T-helper 22 cell (primary cell): ENCODE results near the gene TIGD6.
"Not testable (repeated sequence)": the region's sequence is repeated elsewhere in the genome, so short reads cannot be mapped to it uniquely, and the experiment has no call there.

ENCODE experiments used
- DNase-seq: peaks from one replicate; pipeline ENCODE4 v3.0.0-alpha.2; 2020; ENCODE audit warnings: low read depth

TIGD6 gene

GRCh38 chr5:150000256-150000989, at the start of gene TIGD6, which contains the start of gene HMGXB3:
TIGD6 (minus strand) TSS chr5:150000654; CDS start chr5:149996348, 4,306 bp downstream.
HMGXB3 (plus strand) TSS chr5:150000739; CDS start chr5:150004853, 4,114 bp downstream.
- DNase-seq: peak; percentile 67

- DNase-seq: no peak
These were observed 45.6 kb upstream of the TIGD6 start for GRCh38 chr5:150046031-150046430.

GRCh38 chr5:150045549-150045948, 45.1 kb upstream of the TIGD6 start:
- no peak for DNase-seq

GRCh38 chr5:150044712-150045111, 44.3 kb upstream of the TIGD6 start:
- DNase-seq: no peak

- DNase-seq: no peak
These were observed 43.9 kb upstream of the TIGD6 start for GRCh38 chr5:150044329-150044681.

- no peak for DNase-seq
These were observed 43.3 kb upstream of the TIGD6 start for GRCh38 chr5:150043657-150044328.

GRCh38 chr5:150042459-150042858, 42.0 kb upstream of the TIGD6 start:
- no peak for DNase-seq

- no peak for DNase-seq
These were observed 38.1 kb upstream of the TIGD6 start for GRCh38 chr5:150038547-150038946.

- no peak for DNase-seq
These were observed 36.1 kb upstream of the TIGD6 start for GRCh38 chr5:150036513-150036912.

- DNase-seq: no peak
These were observed 34.9 kb upstream of the TIGD6 start for GRCh38 chr5:150035139-150035895.

- no peak for DNase-seq
These were observed 34.2 kb upstream of the TIGD6 start for GRCh38 chr5:150034662-150035061.

- no peak for DNase-seq
These were observed 32.9 kb upstream of the TIGD6 start for GRCh38 chr5:150033334-150033733.

- not testable (repeated sequence) for DNase-seq
These were observed 27.6 kb upstream of the TIGD6 start for GRCh38 chr5:150028047-150028446.

- DNase-seq: no peak
These were observed 26.3 kb upstream of the TIGD6 start for GRCh38 chr5:150026682-150027172.

- no peak for DNase-seq
These were observed 24.0 kb upstream of the TIGD6 start for GRCh38 chr5:150024346-150024984.

GRCh38 chr5:150023136-150023535, 22.7 kb upstream of the TIGD6 start:
- DNase-seq: no peak

GRCh38 chr5:150022681-150023080, 22.2 kb upstream of the TIGD6 start:
- DNase-seq: no peak

GRCh38 chr5:150022158-150022531, 21.7 kb upstream of the TIGD6 start:
- DNase-seq: no peak

GRCh38 chr5:150021491-150022157, 21.2 kb upstream of the TIGD6 start:
- DNase-seq: no peak

- no peak for DNase-seq
These were observed 19.8 kb upstream of the TIGD6 start for GRCh38 chr5:150020249-150020648.

GRCh38 chr5:150017226-150018005, 17.0 kb upstream of the TIGD6 start:
- DNase-seq: no peak
